Cardiac muscle cell (in vitro differentiated cells and primary cell): ENCODE data around the gene CD8B. TPM values are rescaled to one million over a fixed set of nuclear protein-coding genes. Genes with fewer than 3 reads are reported as not detected.

Experiments used
- DNase-seq, 2 donors: peaks; one replicate each; pipeline versions ENCODE4 v3.0.0 to v3.0.0-alpha.2; 2010 to 2017; ENCODE audit warnings: low read depth in 1 of 2, low spot score in 1 of 2
- H3K27ac ChIP-seq: fragments of 200-600 bp; sonication (generic); 2 replicates; pipeline ENCODE4 v1.5.1; 2016
- H3K27me3 ChIP-seq: fragments of 200-600 bp; sonication (generic); 2 replicates; pipeline ENCODE4 v1.6.0; 2016; ENCODE audit warnings: control low read depth
- H3K36me3 ChIP-seq: fragments of 200-600 bp; sonication (generic); 2 replicates; pipeline ENCODE4 v1.5.1; 2016; ENCODE audit warnings: control low read depth
- H3K4me1 ChIP-seq: fragments of 200-600 bp; sonication (generic); 2 replicates; pipeline ENCODE4 v1.8.1; 2017; ENCODE audit warnings: low read depth, mild to moderate bottlenecking, mixed run types
- H3K4me3 ChIP-seq: fragments of 200-600 bp; sonication (generic); 2 replicates; pipeline ENCODE4 v1.5.1; 2016; ENCODE audit warnings: mild to moderate bottlenecking
- H3K9me3 ChIP-seq: fragments of 200-600 bp; sonication (generic); 2 replicates; pipeline ENCODE4 v1.5.1; 2017; ENCODE audit warnings: low read depth, mild to moderate bottlenecking, control low read depth
- polyA plus RNA-seq: library from polyadenylated mRNA; unstranded; fragments of >200 nt; fragmentation: Nextera tagmentation; extraction: Ambion mirVana; gene quantifications from 2 replicates; pipeline ENCODE4 v1.2.1, GENCODE V29; 2016
- total RNA-seq: library from RNA; depleted of rRNA; stranded (reverse); fragments of >200 nt; gene quantifications from 2 replicates; pipeline ENCODE4 v1.2.3, GENCODE V29; 2016
- TF ChIP-seq, protein P1 (sequence below): IDR thresholded peaks from 2 replicates; pipeline ENCODE4 v1.5.1; 2012; ENCODE audit warnings: low read depth, mild to moderate bottlenecking, low read length

The CD8B gene
- total and polyA plus RNA-seq, 2 experiments from 2014 or later, result not detected

DNA sequence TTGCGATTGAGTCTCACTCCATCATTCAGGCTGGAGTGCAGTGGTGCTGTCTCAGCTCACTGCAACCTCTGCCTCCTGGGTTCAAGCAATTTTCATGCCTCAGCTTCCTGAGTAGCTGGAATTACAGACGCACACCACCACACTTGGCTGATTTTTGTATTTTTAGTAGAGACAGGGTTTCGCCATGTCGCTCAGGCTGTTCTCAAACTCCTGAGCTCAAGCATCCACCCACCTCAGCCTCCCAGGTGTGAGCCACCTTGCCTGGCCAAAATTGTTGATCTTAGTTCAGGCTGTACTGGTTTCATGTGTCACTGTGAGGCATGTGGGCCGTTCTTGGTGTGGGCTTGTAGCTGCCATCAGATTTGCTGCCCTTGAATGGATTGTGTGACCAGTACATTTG, 89.1 kb downstream of the CD8B start:
- H3K4me1 ChIP-seq, result peaks cover 22% of the 10 kb centered on the region
- H3K27me3 ChIP-seq, result no peaks in the 10 kb centered on the region
- H3K4me3 ChIP-seq, result no peak overlapping the region
- DNase-seq, result no peak
- no peak overlapping the region for H3K27ac ChIP-seq
- H3K36me3 ChIP-seq, result peaks cover 31% of the 10 kb centered on the region
- no peaks in the 10 kb centered on the region for H3K9me3 ChIP-seq
- TF ChIP-seq, protein P1, sequence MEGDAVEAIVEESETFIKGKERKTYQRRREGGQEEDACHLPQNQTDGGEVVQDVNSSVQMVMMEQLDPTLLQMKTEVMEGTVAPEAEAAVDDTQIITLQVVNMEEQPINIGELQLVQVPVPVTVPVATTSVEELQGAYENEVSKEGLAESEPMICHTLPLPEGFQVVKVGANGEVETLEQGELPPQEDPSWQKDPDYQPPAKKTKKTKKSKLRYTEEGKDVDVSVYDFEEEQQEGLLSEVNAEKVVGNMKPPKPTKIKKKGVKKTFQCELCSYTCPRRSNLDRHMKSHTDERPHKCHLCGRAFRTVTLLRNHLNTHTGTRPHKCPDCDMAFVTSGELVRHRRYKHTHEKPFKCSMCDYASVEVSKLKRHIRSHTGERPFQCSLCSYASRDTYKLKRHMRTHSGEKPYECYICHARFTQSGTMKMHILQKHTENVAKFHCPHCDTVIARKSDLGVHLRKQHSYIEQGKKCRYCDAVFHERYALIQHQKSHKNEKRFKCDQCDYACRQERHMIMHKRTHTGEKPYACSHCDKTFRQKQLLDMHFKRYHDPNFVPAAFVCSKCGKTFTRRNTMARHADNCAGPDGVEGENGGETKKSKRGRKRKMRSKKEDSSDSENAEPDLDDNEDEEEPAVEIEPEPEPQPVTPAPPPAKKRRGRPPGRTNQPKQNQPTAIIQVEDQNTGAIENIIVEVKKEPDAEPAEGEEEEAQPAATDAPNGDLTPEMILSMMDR, result no peak

DNA sequence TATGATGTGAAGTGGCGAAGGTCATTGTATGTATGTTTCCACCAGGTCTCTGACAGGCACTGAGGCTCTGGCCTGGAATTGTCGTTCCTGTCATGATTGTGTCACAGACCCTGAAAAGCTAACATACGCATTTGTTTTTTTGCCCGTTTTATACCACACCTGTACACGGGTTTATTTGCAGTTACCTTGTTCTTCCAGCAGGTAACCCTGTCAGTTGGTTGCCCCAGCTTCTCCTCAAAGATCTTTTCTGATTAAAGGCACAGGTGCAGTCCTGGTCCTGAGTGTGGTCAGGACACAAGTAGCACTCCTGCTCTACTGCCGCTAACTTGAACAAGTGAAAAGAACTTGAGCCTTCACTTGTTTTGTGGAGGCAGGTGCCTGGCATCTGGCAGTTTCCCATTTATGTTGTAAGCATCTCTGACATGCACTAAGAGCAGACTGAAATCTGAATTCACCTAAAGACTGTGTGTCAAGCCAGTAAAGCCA, 90.8 kb downstream of the CD8B start:
- no peaks in the 10 kb centered on the region for H3K27me3 ChIP-seq
- H3K4me3 ChIP-seq, result no peak overlapping the region
- H3K36me3 ChIP-seq, result peaks cover 38% of the 10 kb centered on the region
- no peaks in the 10 kb centered on the region for H3K9me3 ChIP-seq
- no peak for DNase-seq
- TF ChIP-seq, protein P1, result no peak
- H3K4me1 ChIP-seq, result peaks cover 8% of the 10 kb centered on the region
- no peak overlapping the region for H3K27ac ChIP-seq

DNA sequence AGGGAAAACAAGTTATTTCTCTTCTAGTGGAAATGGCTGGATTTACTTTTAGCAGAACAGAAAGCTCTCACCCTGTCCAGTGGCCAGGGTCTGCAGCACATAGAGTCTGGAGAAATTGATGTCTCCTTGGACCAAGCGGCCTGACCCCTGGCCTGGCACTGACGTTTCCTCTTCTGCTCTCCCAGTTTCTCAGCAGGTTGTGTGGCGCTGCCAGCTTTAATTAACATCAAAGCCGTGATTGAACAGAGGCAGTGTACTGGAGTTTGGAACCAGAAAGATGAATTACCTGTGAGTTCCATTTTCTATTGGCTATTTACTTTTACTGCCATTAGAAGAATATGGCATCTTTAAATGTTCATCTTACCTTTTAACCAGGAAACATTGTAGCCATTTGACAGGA, 91.8 kb downstream of the CD8B start:
- Histone ChIP-seq H3K36me3 (peaks cover 38% of the 10 kb centered on the region), H3K27me3 (no peaks in the 10 kb centered on the region), H3K27ac (no peak overlapping the region), H3K4me3 (no peak overlapping the region), H3K4me1 (peaks cover 2% of the 10 kb centered on the region), H3K9me3 (no peaks in the 10 kb centered on the region)
- TF ChIP-seq, protein P1, result no peak
- DNase-seq, result no peak

DNA sequence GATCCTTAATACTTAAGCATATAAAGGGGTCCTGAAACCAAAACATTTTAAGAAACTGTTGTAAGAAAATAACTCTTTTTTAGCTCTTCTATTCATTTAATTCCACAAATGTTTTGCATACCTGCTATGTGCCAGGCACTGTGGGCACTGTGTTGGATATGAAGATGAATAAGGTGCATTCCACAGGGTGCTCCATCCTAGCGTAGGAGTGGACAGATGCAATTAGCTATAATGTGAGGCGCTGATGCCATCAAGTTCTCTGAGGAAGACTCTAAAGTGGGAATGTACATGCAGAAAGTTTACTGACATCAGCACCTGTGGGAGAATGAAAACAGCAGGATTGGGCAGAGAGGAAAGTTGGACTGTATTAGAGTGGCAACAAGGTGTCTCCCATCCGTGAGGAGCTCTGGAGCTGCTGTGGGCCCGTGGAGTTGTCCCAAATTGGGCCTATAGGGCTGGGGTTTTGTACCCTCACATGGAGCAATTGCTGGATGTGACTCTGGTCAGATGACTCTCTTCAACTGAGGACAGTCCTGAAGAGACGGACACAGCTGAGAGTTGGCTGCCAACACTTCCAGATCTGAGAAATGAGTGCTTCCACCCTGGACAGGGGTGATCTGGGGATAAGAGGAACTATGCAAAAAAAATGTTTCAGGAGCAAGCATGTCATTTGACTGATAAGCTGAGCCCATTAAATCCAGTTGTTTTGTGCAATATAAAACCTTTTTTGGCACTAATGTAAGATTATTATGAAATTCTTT, 93.3 kb downstream of the CD8B start:
- no peaks in the 10 kb centered on the region for H3K9me3 ChIP-seq
- TF ChIP-seq, protein P1, result no peak
- peaks cover 37% of the 10 kb centered on the region for H3K36me3 ChIP-seq
- DNase-seq, result no peak
- no peaks in the 10 kb centered on the region for H3K4me1 ChIP-seq
- H3K4me3 ChIP-seq, result no peak overlapping the region
- H3K27me3 ChIP-seq, result no peaks in the 10 kb centered on the region
- H3K27ac ChIP-seq, result no peak overlapping the region

Other genes with a start within 250 kb of the CD8B start
- 19.4 and 28.1 TPM in 2 replicates for gene RNF103, start 238.0 kb downstream of the CD8B start, total RNA-seq
- gene RNF103, start 238.0 kb downstream of the CD8B start, polyA plus RNA-seq, result 22.0 and 30.0 TPM in 2 replicates
- 59.3 and 63.4 TPM in 2 replicates for gene RMND5A, start 141.6 kb downstream of the CD8B start, total RNA-seq
- gene RMND5A, start 141.6 kb downstream of the CD8B start, polyA plus RNA-seq, result 30.8 and 44.2 TPM in 2 replicates
- gene CD8A, start 71.0 kb downstream of the CD8B start, total RNA-seq, result 0.07 TPM in 1 of 2 replicates, not detected in the other
- 0.41 TPM in 1 of 2 replicates, not detected in the other for gene CD8A, start 71.0 kb downstream of the CD8B start, polyA plus RNA-seq
- 1.3 and 6.2 TPM in 2 replicates for gene RGPD1, start 80.2 kb upstream of the CD8B start, total RNA-seq
- not detected in 2 replicates for gene RGPD1, start 80.2 kb upstream of the CD8B start, polyA plus RNA-seq
- gene PLGLB1, start 160.0 kb upstream of the CD8B start, total RNA-seq, result 0.92 and 2.7 TPM in 2 replicates
- gene PLGLB1, start 160.0 kb upstream of the CD8B start, polyA plus RNA-seq, result 4.6 and 5.3 TPM in 2 replicates